H1 (cell line): ENCODE measurements around the gene OMP. TPM values are rescaled to one million over a fixed set of nuclear protein-coding genes. Genes with fewer than 3 reads are reported as not detected.

Experiments
- CTCF ChIA-PET: fragments of 300-600 bp; sonication (Branson Sonifier 250); formaldehyde crosslinking; loops from one replicate; lab custom pipeline; 2021; ENCODE audit not compliant: partially characterized antibody; lab: Charles Lee
- POLR2A ChIA-PET: fragments of 300-600 bp; sonication (Branson Sonifier 250); formaldehyde crosslinking; loops from one replicate; lab custom pipeline; 2021; ENCODE audit warnings: inconsistent platforms; ENCODE audit not compliant: partially characterized antibody; lab: Charles Lee
- DNase-seq, 2 experiments: peaks; one replicate each; pipeline versions ENCODE4 v3.0.0 to v3.0.0-alpha.2; 2010 to 2022; ENCODE audit warnings: low spot score in 2 of 2, low read depth in 1 of 2, mixed read lengths in 1 of 2
- FAIRE-seq: peaks from 2 replicates; lab custom pipeline; 2011; peaks lifted over from hg19 to GRCh38; lab: Jason Lieb, UNC
- H2AFZ ChIP-seq: 2 replicates; pipeline ENCODE4 v1.8.1; 2012; ENCODE audit warnings: low read length, inconsistent platforms
- H2AK5ac ChIP-seq: 2 replicates; pipeline ENCODE4 v1.6.1; 2013; ENCODE audit warnings: low read depth, low read length
- H2BK120ac ChIP-seq: replicated peaks from 2 replicates; pipeline ENCODE3; 2013; ENCODE audit warnings: low read depth, low read length, inconsistent platforms
- H2BK12ac ChIP-seq: 2 replicates; pipeline ENCODE4 v1.6.1; 2013; ENCODE audit warnings: low read depth, low read length
- H2BK15ac ChIP-seq: 2 replicates; pipeline ENCODE4 v1.6.1; 2013; ENCODE audit warnings: low read length
- H2BK20ac ChIP-seq: 2 replicates; pipeline ENCODE4 v1.6.1; 2013; ENCODE audit warnings: low read length
- H2BK5ac ChIP-seq: 2 replicates; pipeline ENCODE4 v1.6.1; 2013; ENCODE audit warnings: low read depth, low read length
- H3K14ac ChIP-seq: 2 replicates; pipeline ENCODE4 v1.6.1; 2013; ENCODE audit warnings: inconsistent platforms; ENCODE audit not compliant: insufficient read length
- H3K18ac ChIP-seq: 2 replicates; pipeline ENCODE4 v1.6.1; 2013; ENCODE audit warnings: low read length; ENCODE audit errors: extremely low read depth
- H3K23ac ChIP-seq: 2 replicates; pipeline ENCODE4 v1.6.1; 2013; ENCODE audit warnings: inconsistent platforms; ENCODE audit not compliant: insufficient read length
- H3K23me2 ChIP-seq: 2 replicates; pipeline ENCODE4 v1.6.1; 2013; ENCODE audit warnings: low read depth, low read length
- H3K27ac ChIP-seq: 2 replicates; pipeline ENCODE4 v1.6.1; 2011; ENCODE audit warnings: low read depth, low read length, inconsistent platforms
- H3K27me3 ChIP-seq, 4 experiments: replicated peaks in 1 of 4; 1 replicate in 1 of 4; 2 replicates in 3 of 4; pipeline versions ENCODE4 v1.6.1 to v1.8.1; 2011 to 2013; ENCODE audit warnings: low read length in 3 of 4, mild to moderate bottlenecking in 3 of 4, inconsistent platforms in 2 of 4, mixed read lengths in 2 of 4, moderate library complexity in 1 of 4; ENCODE audit not compliant: control insufficient read depth in 3 of 4, insufficient read depth in 3 of 4; ENCODE audit errors: extremely low read depth in 1 of 4
- H3K36me3 ChIP-seq, 4 experiments: 2 replicates each; pipeline versions ENCODE4 v1.6.1 to v1.8.1; 2011 to 2013; ENCODE audit warnings: mild to moderate bottlenecking in 4 of 4, low read length in 3 of 4, moderate library complexity in 2 of 4, control low read depth in 1 of 4, inconsistent platforms in 1 of 4; ENCODE audit not compliant: insufficient read depth in 4 of 4, control insufficient read depth in 2 of 4
- H3K4ac ChIP-seq: replicated peaks from 2 replicates; pipeline ENCODE3; 2013; ENCODE audit warnings: low read length, low read depth, mixed read lengths, inconsistent platforms; ENCODE audit not compliant: insufficient read length
- H3K4me1 ChIP-seq, 4 experiments: replicated peaks in 1 of 4; 1 replicate in 1 of 4; 2 replicates in 3 of 4; pipeline versions ENCODE4 v1.6.1 to v1.8.1; 2011 to 2013; ENCODE audit warnings: low read length in 3 of 4, inconsistent platforms in 2 of 4, mixed read lengths in 1 of 4; ENCODE audit not compliant: insufficient read depth in 4 of 4, control insufficient read depth in 3 of 4
- H3K4me2 ChIP-seq, 2 experiments: 2 replicates each; pipeline versions ENCODE4 v1.6.1 to v1.8.1; 2011 to 2013; ENCODE audit warnings: low read depth in 2 of 2, low read length in 2 of 2, control low read depth in 1 of 2, inconsistent platforms in 1 of 2, mild to moderate bottlenecking in 1 of 2; ENCODE audit not compliant: insufficient read depth in 1 of 2
- H3K4me3 ChIP-seq, 4 experiments: fragments of 200-600, 300-600 bp in 1 of 4; sonication (generic), shearing (Covaris generic), sonication (Bioruptor Twin) in 1 of 4; 2 replicates each; pipeline versions ENCODE4 v1.5.1 to v1.8.1; 2011 to 2016; ENCODE audit warnings: low read length in 4 of 4, low read depth in 3 of 4, control low read depth in 2 of 4, inconsistent platforms in 2 of 4, mild to moderate bottlenecking in 2 of 4, mixed read lengths in 1 of 4, moderate library complexity in 1 of 4; ENCODE audit not compliant: insufficient read depth in 2 of 4; ENCODE audit errors: extremely low read depth in 1 of 4
- H3K56ac ChIP-seq: replicated peaks from 2 replicates; pipeline ENCODE3; 2013; ENCODE audit warnings: low read depth, mild to moderate bottlenecking, mixed read lengths, low read length, inconsistent platforms; ENCODE audit not compliant: insufficient read length
- H3K79me1 ChIP-seq: 2 replicates; pipeline ENCODE4 v1.6.1; 2013; ENCODE audit warnings: low read depth, low read length, control low read depth
- H3K79me2 ChIP-seq, 2 experiments: 2 replicates each; pipeline versions ENCODE4 v1.6.1 to v1.8.1; 2012 to 2013; ENCODE audit warnings: low read length in 2 of 2, mild to moderate bottlenecking in 2 of 2, inconsistent platforms in 1 of 2; ENCODE audit not compliant: insufficient read depth in 2 of 2, control insufficient read depth in 1 of 2
- H3K9ac ChIP-seq, 4 experiments: replicated peaks in 1 of 4; 1 replicate in 1 of 4; 2 replicates in 3 of 4; pipeline versions ENCODE4 v1.6.1 to v1.8.1; 2011 to 2013; ENCODE audit warnings: low read depth in 3 of 4, low read length in 3 of 4, control low read depth in 2 of 4, mild to moderate bottlenecking in 2 of 4, moderate library complexity in 2 of 4, inconsistent platforms in 1 of 4; ENCODE audit errors: extremely low read depth in 1 of 4
- H3K9me3 ChIP-seq, 2 experiments: 2 replicates each; pipeline versions ENCODE4 v1.6.1 to v1.8.1; 2012 to 2013; ENCODE audit warnings: mild to moderate bottlenecking in 2 of 2, moderate library complexity in 2 of 2, control low read depth in 1 of 2, inconsistent platforms in 1 of 2, low read depth in 1 of 2, low read length in 1 of 2, mixed read lengths in 1 of 2; ENCODE audit not compliant: insufficient read depth in 2 of 2
- H4K20me1 ChIP-seq, 2 experiments: replicated peaks in 1 of 2; 2 replicates each; pipeline versions ENCODE3 to v1.8.1; 2011 to 2013; ENCODE audit warnings: inconsistent platforms in 2 of 2, low read length in 2 of 2, mild to moderate bottlenecking in 1 of 2; ENCODE audit not compliant: insufficient read depth in 2 of 2, control insufficient read depth in 1 of 2
- H4K5ac ChIP-seq: 2 replicates; pipeline ENCODE4 v1.6.1; 2013; ENCODE audit warnings: low read length, low read depth, mixed read lengths, inconsistent platforms; ENCODE audit not compliant: insufficient read length
- H4K8ac ChIP-seq: 2 replicates; pipeline ENCODE4 v1.8.0; 2013; ENCODE audit warnings: mild to moderate bottlenecking, moderate library complexity, low read length, inconsistent platforms; ENCODE audit not compliant: insufficient read depth; ENCODE audit errors: extremely low read depth
- H4K91ac ChIP-seq: replicated peaks from 2 replicates; pipeline ENCODE3; 2013; ENCODE audit warnings: low read length, mixed read lengths, inconsistent platforms; ENCODE audit not compliant: insufficient read length
- EZH2 ChIP-seq: fragments of 200-600 bp; sonication (generic); IDR thresholded peaks from 2 replicates; pipeline ENCODE4 v1.7.1; 2012; ENCODE audit warnings: low read depth, mild to moderate bottlenecking, moderate library complexity, low read length, inconsistent platforms; ENCODE audit not compliant: severe bottlenecking
- HDAC6 ChIP-seq: IDR thresholded peaks from one replicate; pipeline ENCODE4 v1.7.1; 2012; ENCODE audit warnings: low read depth, mild to moderate bottlenecking, inconsistent platforms, low read length, moderate library complexity
- RXRA ChIP-seq: IDR thresholded peaks from 2 replicates; pipeline ENCODE4 v1.6.1; 2011; ENCODE audit warnings: low read depth, mild to moderate bottlenecking, low read length, moderate library complexity; ENCODE audit not compliant: insufficient read depth
- SIX5 ChIP-seq: IDR thresholded peaks from 2 replicates; pipeline ENCODE4 v1.6.1; 2011; ENCODE audit warnings: mild to moderate bottlenecking, low read depth, low read length
- SP1 ChIP-seq: IDR thresholded peaks from 2 replicates; pipeline ENCODE4 v1.6.1; 2011; ENCODE audit warnings: low read depth, low read length
- TEAD4 ChIP-seq: IDR thresholded peaks from 2 replicates; pipeline ENCODE4 v1.6.1; 2012; ENCODE audit warnings: low read depth, low read length, inconsistent platforms, mixed read lengths
- WGBS, 2 experiments: shearing (Covaris generic) in 1 of 2; methylation state at CpG; one replicate each; pipeline versions ENCODE4 v1.1.6 to v1.1.7; 2013 to 2015; ENCODE audit warnings: low lambda C conversion rate in 2 of 2, mixed read lengths in 2 of 2, inconsistent platforms in 1 of 2, low coverage in 1 of 2, missing lambda C conversion rate in 1 of 2; ENCODE audit not compliant: insufficient replicate concordance in 2 of 2, insufficient coverage in 1 of 2, insufficient read length in 1 of 2; ENCODE audit errors: extremely low coverage in 1 of 2, missing lambda C conversion rate in 1 of 2; 5-methylcytosine and 5-hydroxymethylcytosine counted together
- polyA plus RNA-seq, 7 experiments: library from polyadenylated mRNA; depleted of rRNA in 3 of 7; stranded (reverse) in 5 of 7; unstranded in 2 of 7; fragments of >200 nt in 5 of 7; fragments of 200-250 nt in 2 of 7; gene quantifications; 1 replicate in 5 of 7; 2 replicates in 1 of 7; 4 replicates in 1 of 7; pipeline versions ENCODE4 v1.2.1 to v1.2.3, GENCODE V29; 2011 to 2013; ENCODE audit warnings: missing spikeins in 2 of 7, mixed read lengths in 2 of 7
- total RNA-seq: library from RNA; stranded (reverse); fragmentation: NEBNext Ultra II Directional; extraction: Animal tissue kit (Norgen Biotek cat#: 25700); gene quantifications from 2 replicates; pipeline ENCODE4 v1.2.1, GENCODE V29; 2021

The OMP gene
- total and polyA plus RNA-seq, 2 of the 8 experiments (the other 6 are each of a cell fraction or from before 2014, with no cell fraction given): not detected

- CTCF ChIA-PET: interaction anchor here (1.5 to 19.1 kb wide), 6 partner anchors 5 to 89 kb away, joined by 4 to 297 read pairs (median 30); partner anchors contain the start of gene OMP
- no peak overlapping the region for H3K27ac ChIP-seq
- TF ChIP-seq HDAC6: no peak
- TF ChIP-seq SP1: no peak
- no peak for TF ChIP-seq EZH2
- no peak for TF ChIP-seq SIX5
- TF ChIP-seq TEAD4: no peak
- TF ChIP-seq RXRA: no peak
Observed at GRCh38 chr11:77109236-77110019, 6.8 kb downstream of the OMP start.

More at GRCh38 chr11:77109236-77110019, 6.8 kb downstream of the OMP start:
- FAIRE-seq (no peak), DNase-seq (no peak)
- no peak overlapping the region for H3K9ac ChIP-seq
- H3K56ac ChIP-seq: no peak overlapping the region
- no peak overlapping the region for H3K4me2 ChIP-seq
- H2AFZ ChIP-seq: no peak overlapping the region
- no peaks in the 10 kb centered on the region for H3K79me2 ChIP-seq
- H2AK5ac ChIP-seq: no peak overlapping the region
- no peak overlapping the region for H2BK12ac ChIP-seq
- H3K23me2 ChIP-seq: no peaks in the 10 kb centered on the region
- H4K91ac ChIP-seq: no peak overlapping the region
- no peak overlapping the region for H3K4ac ChIP-seq
- H3K27me3 ChIP-seq: no peaks in the 10 kb centered on the region
- H3K4me1 ChIP-seq: peaks cover 0 to 3% (median 1%) of the 10 kb centered on the region in 4 experiments; a peak in 3 of 7 replicates
- no peak overlapping the region for H3K23ac ChIP-seq
- H3K36me3 ChIP-seq: no peaks in the 10 kb centered on the region
- H3K4me3 ChIP-seq: no peak overlapping the region
- no peaks in the 10 kb centered on the region for H4K20me1 ChIP-seq
- no peak overlapping the region for H3K18ac ChIP-seq
- no peak overlapping the region for H2BK20ac ChIP-seq
- POLR2A ChIA-PET: no interaction called here
- H4K8ac ChIP-seq: no peak overlapping the region
- no peak overlapping the region for H2BK120ac ChIP-seq
- H4K5ac ChIP-seq: no peak overlapping the region
- WGBS, 2 experiments: 91% methylated on average over 11 of the region's 11 CpGs; no CpG with 5 or more reads in 1 of the 2 experiments
- H3K9me3 ChIP-seq: no peaks in the 10 kb centered on the region
- H3K79me1 ChIP-seq: no peaks in the 10 kb centered on the region
- H3K14ac ChIP-seq: no peak overlapping the region
- no peak overlapping the region for H2BK5ac ChIP-seq
- H2BK15ac ChIP-seq: no peak overlapping the region
